RWPE1 (cell line): ENCODE data around the gene ZSCAN25.
"Not testable (repeated sequence)": the region's sequence is repeated elsewhere in the genome, so short reads cannot be mapped to it uniquely, and the experiment has no call there.

Experiments used
- CTCF ChIA-PET: fragments of 350-600 bp; sonication (Branson Sonifier 250); formaldehyde crosslinking; extraction: SDS; loops from one replicate; lab custom pipeline; 2021; lab: Yijun Ruan, JAX
- POLR2A ChIA-PET: fragments of 400-600 bp; formaldehyde crosslinking; extraction: SDS; loops from one replicate; lab custom pipeline; 2020; ENCODE audit warnings: antibody characterized with exemption; ENCODE audit not compliant: low non-redundant PET; lab: Yijun Ruan, JAX
- DNase-seq: peaks from one replicate; pipeline ENCODE4 v3.0.0; 2012; ENCODE audit warnings: low spot score
- H3K27ac ChIP-seq: fragments of 450-650 bp; 2 replicates; pipeline ENCODE4 v1.5.1; 2017
- CTCF ChIP-seq: fragments of 450-650 bp; conservative IDR thresholded peaks from 2 replicates; pipeline ENCODE4 v1.5.1; 2017; ENCODE audit warnings: low read depth, mild to moderate bottlenecking

The ZSCAN25 gene

GRCh38 chr7:99652671-99653070 is 35.9 kb downstream of the ZSCAN25 start:
- H3K27ac ChIP-seq: no peak overlapping the region
- no peak for TF ChIP-seq CTCF
- POLR2A ChIA-PET: no interaction called here
- no peak for DNase-seq
- CTCF ChIA-PET: no interaction called here

GRCh38 chr7:99653269-99653668 is 36.5 kb downstream of the ZSCAN25 start:
- CTCF ChIA-PET, POLR2A ChIA-PET, DNase-seq, H3K27ac ChIP-seq: not testable (repeated sequence)

- ChIA-PET CTCF (no interaction called here), POLR2A (no interaction called here)
- no peak for TF ChIP-seq CTCF
- no peak overlapping the region for H3K27ac ChIP-seq
- DNase-seq: no peak
Measured at GRCh38 chr7:99653754-99654153, 37.0 kb downstream of the ZSCAN25 start.

- H3K27ac ChIP-seq, DNase-seq, CTCF ChIA-PET, POLR2A ChIA-PET: not testable (repeated sequence)
Measured at GRCh38 chr7:99654626-99655025, 37.9 kb downstream of the ZSCAN25 start.

- POLR2A ChIA-PET, CTCF ChIA-PET, DNase-seq, H3K27ac ChIP-seq: not testable (repeated sequence)
Measured at GRCh38 chr7:99657879-99658278, 41.1 kb downstream of the ZSCAN25 start.

GRCh38 chr7:99665312-99666012 is 48.7 kb downstream of the ZSCAN25 start:
- no peak for DNase-seq
- no peak overlapping the region for H3K27ac ChIP-seq
- no peak for TF ChIP-seq CTCF
- ChIA-PET POLR2A (no interaction called here), CTCF (no interaction called here)

- TF ChIP-seq CTCF: no peak
- CTCF ChIA-PET: no interaction called here
- H3K27ac ChIP-seq: no peak overlapping the region
- no peak for DNase-seq
- POLR2A ChIA-PET: no interaction called here
Measured at GRCh38 chr7:99666013-99666395, 49.3 kb downstream of the ZSCAN25 start.

- DNase-seq: no peak
- POLR2A ChIA-PET: no interaction called here
- CTCF ChIA-PET: no interaction called here
- TF ChIP-seq CTCF: no peak
- no peak overlapping the region for H3K27ac ChIP-seq
Measured at GRCh38 chr7:99667179-99667578, 50.4 kb downstream of the ZSCAN25 start.
